Raji (cell line): ENCODE results near the gene POLR3B.

ENCODE experiments used
- POLR2A ChIP-seq: IDR thresholded peaks from 2 replicates; pipeline ENCODE4 v1.6.1; 2011; ENCODE audit warnings: low read depth, low read length, control low read depth; ENCODE audit not compliant: insufficient read depth

The POLR3B gene

DNA sequence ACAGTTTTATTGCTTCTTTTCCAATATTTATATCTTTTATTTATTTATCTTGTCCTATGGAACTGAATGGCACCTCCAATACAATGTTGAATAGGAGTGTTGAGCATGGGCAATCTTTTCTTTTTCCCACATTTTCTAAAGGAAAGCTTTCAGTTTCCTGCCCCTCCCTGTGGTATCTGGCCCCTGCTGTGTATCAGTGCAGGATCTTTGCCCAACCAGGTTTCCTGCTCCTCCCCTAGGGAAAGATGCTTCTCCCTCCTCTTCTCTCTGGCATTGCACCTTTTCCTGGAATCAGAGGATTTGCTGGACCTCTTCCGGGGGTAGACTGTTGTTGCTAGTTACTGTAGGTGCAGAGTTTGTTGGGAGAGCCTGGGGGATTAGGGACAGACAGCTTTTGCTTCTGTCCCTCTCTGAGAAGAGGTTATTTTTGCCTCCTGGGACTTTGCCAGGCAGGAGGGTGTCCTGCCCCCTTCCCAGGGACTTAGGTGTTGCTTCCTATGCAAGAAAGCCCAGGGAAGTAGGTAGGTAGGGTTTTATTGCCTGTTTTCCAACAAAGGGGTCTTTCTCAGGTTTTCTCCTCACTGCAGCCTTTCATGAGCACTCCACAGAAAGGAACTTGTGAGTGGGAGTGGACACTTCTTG lies 67.6 kb downstream of the POLR3B start:
- no peak for TF ChIP-seq POLR2A

DNA sequence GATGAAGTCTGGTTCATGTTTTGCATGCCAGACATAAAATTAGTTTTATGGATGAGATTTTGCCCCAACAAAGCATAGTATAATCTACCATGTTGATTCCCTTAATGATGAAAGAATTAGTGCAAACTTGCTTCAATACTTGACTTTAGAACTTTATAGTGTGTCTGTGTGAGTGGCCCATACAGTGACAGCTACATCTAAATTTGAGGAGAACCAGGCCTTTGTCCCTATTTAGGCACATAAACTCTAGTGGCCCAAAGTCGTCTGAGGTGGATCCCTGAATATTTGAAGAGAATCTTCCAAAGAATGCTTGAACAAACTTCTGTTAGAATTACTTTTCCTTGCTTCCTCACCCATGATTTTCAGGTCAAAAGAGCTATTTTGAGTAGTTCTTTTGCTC lies 70.4 kb downstream of the POLR3B start:
- no peak for TF ChIP-seq POLR2A

DNA sequence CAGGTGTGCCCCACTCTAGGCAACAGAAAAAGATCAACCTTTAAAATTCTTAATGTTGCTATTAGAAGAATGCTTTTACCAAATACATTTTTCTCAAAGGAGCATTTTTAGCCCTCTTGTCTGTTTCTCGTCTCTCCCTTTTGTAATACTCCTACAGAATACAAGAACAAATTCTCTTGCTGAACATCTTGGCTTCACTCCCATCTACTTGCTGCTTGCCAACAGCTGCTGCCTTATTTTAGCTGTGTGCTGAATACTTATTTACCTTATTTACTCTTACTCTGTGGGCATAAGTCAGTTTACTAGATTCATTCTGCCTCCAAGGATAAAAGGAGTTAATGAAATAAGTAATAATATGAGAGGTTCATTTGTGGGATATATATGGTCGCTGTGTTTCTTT lies 70.8 kb downstream of the POLR3B start:
- TF ChIP-seq POLR2A: no peak

DNA sequence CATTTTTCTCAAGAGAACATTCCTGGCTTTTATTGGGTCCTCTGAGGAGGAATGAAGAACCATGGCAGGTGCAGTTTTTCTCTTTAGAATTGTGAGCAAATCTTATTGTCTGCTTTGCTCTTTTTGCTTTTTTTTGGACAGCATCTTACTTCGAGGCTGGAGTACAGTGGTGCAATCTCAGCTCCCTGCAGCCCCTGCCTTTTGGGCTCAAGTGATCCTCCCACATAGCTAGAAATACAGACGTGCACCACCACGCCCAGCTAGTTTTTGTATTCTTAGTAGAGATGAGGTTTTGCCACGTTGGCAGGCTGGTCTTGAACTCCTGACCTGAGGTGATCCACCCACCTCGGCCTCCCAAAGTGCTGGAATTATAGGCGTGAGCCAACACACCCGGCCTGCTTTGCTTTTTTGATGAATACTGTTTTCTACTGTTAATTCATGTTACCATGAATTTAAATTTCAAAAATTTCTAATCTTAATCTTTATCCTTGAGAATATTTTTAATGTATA lies 71.5 kb downstream of the POLR3B start:
- no peak for TF ChIP-seq POLR2A

DNA sequence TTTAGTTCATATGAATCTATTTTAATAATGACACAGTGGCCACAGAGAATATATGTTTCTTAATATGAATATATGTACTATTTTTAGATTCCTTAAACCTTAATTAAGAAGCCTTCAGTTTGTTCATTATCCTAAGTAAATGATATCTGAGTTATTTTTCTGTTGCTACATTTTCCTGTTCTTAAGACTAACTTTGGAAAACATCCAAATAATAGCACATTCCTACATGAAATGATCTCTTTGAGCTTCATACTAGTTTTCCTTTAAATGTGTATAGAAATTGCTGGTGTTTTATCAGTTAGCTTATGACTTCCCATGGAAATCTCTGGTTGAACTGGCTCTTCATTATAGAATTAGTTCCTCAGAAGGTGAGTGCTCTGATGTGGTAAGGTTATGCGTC lies 72.1 kb downstream of the POLR3B start:
- TF ChIP-seq POLR2A: no peak

DNA sequence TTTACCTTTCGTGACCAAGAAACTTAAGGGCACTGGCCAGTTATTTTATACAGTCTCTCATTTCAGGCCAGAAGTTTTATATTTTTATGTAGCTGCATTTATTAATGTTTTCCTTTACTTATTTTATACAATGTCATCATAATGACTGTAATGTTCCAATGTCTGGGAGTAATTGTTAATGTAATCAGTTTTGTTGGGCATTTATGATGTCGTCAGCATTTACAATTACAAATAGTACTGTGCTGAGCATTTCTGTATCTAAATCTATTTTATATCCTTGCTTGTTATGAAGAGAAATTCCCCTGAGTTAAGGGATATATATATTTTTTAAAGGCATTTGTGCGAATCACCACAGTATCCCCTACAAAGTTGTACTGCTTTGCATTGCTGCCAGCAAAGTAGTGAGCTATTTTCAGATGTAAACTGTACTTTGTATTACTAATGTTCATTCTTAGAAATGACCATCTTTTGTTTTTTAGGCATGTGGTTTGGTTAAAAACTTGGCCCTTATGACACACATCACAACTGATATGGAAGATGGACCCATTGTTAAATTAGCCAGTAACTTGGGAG lies 74.4 kb downstream of the POLR3B start:
- no peak for TF ChIP-seq POLR2A

DNA sequence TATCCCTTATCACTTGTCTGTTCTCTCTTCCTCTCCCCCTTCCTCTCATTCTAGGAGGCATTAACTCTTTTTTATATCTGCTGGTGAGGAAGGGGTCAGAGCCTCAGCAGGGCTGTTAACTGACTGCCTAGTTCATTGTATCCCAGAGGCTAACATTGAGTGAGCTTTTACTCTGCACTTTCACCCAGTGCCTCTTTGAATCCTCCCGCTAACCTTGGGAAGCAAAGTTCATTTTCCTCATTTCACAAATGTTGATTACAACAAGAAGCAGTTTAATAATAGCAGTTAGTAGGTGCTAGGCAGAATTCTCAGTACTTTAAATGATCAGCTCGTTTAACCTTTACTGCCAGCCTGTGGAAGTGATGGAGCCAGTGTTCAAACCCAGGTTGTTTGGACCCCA lies 75.5 kb downstream of the POLR3B start:
- TF ChIP-seq POLR2A: no peak

DNA sequence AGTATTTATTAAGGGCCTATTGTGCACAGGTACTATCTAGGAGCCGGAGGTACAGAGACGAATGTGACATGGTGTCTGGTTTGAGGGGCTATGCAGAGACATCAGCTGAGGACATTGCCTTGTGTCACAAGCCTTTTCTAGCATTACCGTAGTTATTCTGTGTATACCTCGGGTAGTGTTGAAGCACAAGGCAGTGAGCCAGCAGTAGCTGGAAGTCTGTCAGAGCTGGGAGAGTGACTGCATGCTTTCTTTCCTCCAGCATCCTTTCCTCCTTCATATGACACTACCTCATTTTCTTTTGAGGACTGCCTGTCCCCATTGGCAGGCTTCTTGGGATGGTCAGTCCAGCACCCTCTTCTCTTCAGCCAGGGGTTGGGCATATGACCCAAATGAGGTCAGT lies 77.0 kb downstream of the POLR3B start:
- no peak for TF ChIP-seq POLR2A

DNA sequence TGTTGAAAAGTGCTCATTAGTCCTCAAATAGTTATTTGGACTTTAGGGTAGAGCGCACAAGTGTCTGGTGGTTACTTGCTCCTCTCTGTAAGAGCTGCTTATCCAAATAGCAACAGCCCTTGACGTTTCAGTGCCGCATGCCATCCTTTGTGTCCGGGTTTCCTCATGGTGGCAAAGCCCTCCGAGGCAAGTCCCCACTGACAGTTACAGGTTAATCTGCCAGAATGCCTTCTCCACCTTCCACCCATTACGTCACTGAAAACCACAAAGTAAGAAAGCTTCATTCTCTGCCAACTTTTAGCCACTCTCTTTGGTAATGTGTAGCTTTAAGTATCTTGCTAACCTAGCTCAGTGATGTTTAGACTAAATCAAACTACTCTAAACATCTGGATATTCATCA lies 78.6 kb downstream of the POLR3B start:
- TF ChIP-seq POLR2A: no peak

DNA sequence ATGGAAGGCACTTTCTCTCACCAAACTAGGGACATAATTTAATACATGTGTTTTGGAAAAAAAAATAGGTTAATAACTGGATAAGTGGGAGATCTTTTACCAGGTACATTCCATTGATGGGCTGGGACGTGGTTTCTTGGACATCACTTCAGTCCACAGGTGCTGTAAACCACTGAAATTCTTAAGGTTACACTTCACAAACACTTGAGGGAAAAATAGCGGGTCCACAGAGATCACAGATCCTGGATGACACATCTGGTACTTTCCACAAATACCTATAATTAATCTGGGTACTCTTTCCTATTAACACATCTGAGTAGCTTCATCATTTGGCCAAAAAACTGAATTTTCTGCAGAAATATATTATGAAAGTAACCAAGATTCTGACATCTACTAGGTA lies 85.0 kb downstream of the POLR3B start:
- TF ChIP-seq POLR2A: no peak

DNA sequence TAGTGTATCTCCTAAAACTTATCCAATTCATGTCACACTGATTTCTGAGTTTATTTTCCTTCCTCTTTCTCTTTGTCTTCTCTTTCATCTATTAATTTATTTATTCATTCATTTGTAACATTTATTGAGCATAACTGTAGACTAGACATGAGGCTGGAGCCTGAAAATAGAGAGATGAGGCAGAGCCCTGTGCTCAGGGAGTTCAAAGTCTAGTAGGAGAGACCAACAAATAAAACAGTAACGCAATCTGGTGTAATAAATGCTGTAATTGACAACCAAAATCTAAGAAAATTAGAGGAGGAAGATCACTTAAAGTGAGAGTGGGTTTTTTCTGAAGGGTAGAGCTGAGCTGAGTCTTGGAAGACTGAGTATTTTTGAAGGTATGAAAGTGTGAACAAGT lies 87.5 kb downstream of the POLR3B start:
- no peak for TF ChIP-seq POLR2A

DNA sequence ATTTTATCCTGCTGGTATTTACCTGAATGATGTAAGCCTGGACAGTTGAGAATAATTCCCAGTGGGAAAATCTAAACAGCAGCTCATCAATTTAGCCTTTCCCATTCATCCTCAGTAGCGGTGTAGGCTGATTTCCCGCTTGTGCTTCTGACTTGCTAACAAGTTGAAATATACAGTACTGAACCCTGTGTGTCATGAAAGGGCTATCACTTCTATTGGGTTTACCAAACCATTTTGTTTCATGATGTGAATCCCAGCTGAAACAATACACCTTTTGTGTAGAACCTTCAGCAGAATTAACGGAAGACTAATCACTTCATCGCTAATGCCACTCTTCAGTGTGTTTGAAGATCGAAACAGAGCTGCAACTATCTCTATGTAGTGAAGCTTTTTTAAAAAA lies 88.4 kb downstream of the POLR3B start:
- no peak for TF ChIP-seq POLR2A

DNA sequence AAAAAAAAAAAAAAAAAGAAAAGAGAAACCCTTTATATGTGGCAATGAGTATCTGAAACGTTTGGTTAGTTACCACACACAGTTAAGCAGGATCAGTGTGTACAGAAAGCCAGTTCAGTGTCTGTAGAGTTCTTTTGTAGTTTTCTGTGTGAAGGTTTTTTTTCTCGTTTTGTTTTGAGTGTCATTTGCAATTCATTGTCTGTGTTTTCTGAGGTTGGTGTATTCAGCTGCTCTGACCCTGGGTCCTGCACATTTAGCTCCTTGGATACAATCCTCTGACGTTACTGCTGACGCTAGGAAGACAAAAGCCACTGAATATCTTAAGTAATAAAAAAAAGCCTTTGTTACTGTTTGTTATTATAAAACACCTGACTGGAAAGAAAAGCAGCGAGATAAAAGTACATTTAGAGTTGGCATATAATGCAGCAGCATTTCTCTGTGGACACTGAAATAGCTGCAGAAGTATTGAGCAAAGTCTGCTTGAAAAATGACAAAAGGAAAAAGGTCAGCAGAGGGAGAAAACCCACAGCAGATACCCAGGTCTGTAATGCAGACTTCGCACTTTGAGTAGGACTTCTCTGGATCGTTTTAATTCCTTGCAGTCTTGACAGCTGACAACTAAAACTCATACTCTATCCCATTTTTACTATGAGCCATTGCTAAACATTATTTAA lies 89.0 kb downstream of the POLR3B start:
- no peak for TF ChIP-seq POLR2A

DNA sequence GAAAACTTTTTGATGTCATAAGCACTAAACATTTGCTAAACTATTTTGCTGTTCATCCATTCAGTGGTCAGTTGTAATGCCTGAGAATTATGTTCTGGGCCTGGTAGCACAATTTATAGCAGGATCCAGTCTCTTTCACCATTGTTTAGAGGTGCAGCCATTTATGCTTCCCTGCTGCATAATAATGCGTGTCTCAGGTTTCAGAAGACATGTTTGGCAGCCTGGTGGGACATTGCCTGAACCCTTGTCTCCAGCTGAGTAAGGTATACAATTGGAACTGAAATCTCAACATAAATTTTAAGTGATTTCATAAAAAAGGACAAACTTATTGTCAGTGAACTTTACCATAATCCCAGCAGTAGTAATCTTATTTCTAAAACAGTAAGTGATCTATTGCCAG lies 94.8 kb downstream of the POLR3B start:
- TF ChIP-seq POLR2A: no peak

DNA sequence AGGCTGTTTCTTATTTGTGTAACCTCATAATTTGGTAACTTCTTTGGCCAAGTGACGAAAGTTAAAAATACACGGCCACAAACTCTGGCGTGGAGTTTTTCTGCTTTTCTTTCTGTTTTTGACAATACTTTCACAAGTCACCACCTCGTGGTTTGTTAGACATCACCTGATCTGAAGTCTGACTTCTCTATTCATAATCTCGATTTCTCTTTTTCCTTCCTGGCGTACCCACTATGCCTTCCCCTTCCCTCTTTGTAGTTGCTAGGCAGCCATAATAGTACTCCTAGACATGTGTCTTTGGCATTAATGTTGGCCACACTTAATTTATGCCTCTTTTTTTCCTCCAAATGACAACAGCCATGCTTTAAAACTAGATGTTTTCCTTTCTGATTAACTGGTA lies 97.6 kb downstream of the POLR3B start:
- no peak for TF ChIP-seq POLR2A

DNA sequence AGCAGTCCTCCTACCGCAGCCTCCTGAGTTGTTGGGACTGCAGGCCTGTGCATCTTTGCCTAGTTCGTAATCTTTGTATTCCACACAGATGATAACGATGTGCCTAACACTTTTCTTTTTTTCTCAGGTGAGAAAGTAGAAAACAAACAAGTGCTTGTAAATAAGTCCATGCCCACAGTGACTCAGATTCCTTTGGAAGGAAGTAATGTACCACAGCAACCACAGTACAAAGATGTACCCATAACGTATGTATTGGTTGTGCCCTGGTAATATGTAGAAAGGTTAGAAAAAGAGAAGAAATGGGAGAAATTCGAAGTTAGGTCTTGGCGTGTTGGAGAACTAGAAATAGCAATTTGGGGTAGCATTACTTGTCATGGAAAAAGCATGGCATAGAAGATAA lies 101.6 kb downstream of the POLR3B start:
- no peak for TF ChIP-seq POLR2A

DNA sequence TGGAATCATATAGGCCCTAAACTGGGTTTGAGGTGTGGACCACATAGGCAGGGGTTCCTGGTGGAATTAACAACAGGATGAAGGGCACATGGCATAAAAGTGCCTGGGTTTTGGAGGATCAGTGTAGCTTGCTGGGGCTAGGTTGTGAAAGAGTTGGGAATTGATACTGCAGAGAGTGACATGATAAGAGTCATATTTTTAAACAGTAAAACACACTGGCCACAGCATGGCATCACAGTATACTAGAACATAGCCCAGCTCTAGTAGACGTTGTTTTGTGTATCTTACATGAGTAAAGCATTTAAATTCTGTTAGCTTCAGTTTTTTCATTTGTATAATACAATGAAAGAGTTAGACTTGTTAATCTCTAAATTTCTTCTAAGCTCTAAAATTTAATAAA lies 102.0 kb downstream of the POLR3B start:
- TF ChIP-seq POLR2A: no peak

DNA sequence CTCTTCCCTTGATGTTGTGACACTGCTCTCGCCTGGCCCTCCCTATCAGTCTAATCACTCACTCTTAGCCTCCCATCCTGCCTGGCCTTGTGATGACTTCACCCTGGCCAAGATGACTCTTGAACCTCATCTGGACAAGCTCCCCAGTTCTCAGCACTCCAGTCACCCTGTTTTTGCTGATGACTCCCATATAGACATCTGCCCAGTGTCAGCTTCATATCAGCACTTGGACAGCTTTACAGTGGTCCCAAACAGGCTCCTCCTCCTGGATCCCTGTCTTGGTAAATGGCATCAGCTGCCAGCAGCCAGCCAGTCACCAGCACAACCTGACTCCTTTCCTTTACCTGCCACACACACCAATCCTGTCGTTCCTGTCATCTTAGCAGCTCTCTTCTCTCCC lies 104.2 kb downstream of the POLR3B start:
- TF ChIP-seq POLR2A: no peak
